HepG2 (cell line): ENCODE data around the gene RBPMS2. TPM values are rescaled to one million over a fixed set of nuclear protein-coding genes. Genes with fewer than 3 reads are reported as not detected.

Experiments
- AKNA ChIP-seq: sonication (generic); formaldehyde crosslinking; IDR thresholded peaks from 2 replicates; pipeline ENCODE4 v1.4.0; 2020; ENCODE audit warnings: missing genetic modification reagents, borderline replicate concordance
- CHCHD3 ChIP-seq: sonication (generic); formaldehyde crosslinking; IDR thresholded peaks from 2 replicates; pipeline ENCODE4 v1.8.0; 2022; ENCODE audit warnings: mild to moderate bottlenecking, missing genetic modification reagents, moderate library complexity
- GZF1 ChIP-seq: sonication (generic); formaldehyde crosslinking; IDR thresholded peaks from 2 replicates; pipeline ENCODE4 v1.5.1; 2020; ENCODE audit warnings: mild to moderate bottlenecking, missing genetic modification reagents
- HNF1B ChIP-seq: sonication (generic); formaldehyde crosslinking; IDR thresholded peaks from 2 replicates; pipeline ENCODE4 v1.5.1; 2020; ENCODE audit warnings: mild to moderate bottlenecking, moderate library complexity, missing genetic modification reagents
- MAFF ChIP-seq: IDR thresholded peaks from 2 replicates; pipeline ENCODE4 v1.6.1; 2011; ENCODE audit warnings: low read depth, low read length, improper control_type of control experiment
- MED8 ChIP-seq: sonication (generic); formaldehyde crosslinking; IDR thresholded peaks from 2 replicates; pipeline ENCODE4 v1.8.1; 2023; ENCODE audit warnings: mild to moderate bottlenecking, missing genetic modification reagents; ENCODE audit not compliant: insufficient replicate concordance
- NFRKB ChIP-seq: fragments of 450-650 bp; IDR thresholded peaks from 2 replicates; pipeline ENCODE4 v1.6.1; 2017
- SOX13 ChIP-seq, 3 experiments: fragments of 450-650 bp in 1 of 3; sonication (generic) in 1 of 3; formaldehyde crosslinking in 1 of 3; IDR thresholded peaks in 2 of 3; conservative IDR thresholded peaks in 1 of 3; 2 replicates each; pipeline versions ENCODE4 v1.5.0 to v1.6.1; 2016 to 2020; ENCODE audit warnings: antibody characterized with exemption in 1 of 3, mild to moderate bottlenecking in 1 of 3, missing compliant biosample characterization in 1 of 3, missing genetic modification reagents in 1 of 3, moderate library complexity in 1 of 3
- SOX5 ChIP-seq: IDR thresholded peaks from 2 replicates; pipeline ENCODE4 v1.6.1; 2016; ENCODE audit warnings: borderline replicate concordance
- TIGD3 ChIP-seq: sonication (generic); formaldehyde crosslinking; IDR thresholded peaks from 2 replicates; pipeline ENCODE4 v1.5.1; 2020; ENCODE audit warnings: mild to moderate bottlenecking, missing genetic modification reagents, borderline replicate concordance
- XBP1 ChIP-seq: sonication (generic); formaldehyde crosslinking; IDR thresholded peaks from 2 replicates; pipeline ENCODE4 v1.5.0; 2020; ENCODE audit warnings: missing genetic modification reagents
- ZBTB43 ChIP-seq: sonication (generic); formaldehyde crosslinking; conservative IDR thresholded peaks from 2 replicates; pipeline ENCODE4 v1.4.0; 2020; ENCODE audit warnings: missing genetic modification reagents
- ZEB1 ChIP-seq: IDR thresholded peaks from 2 replicates; pipeline ENCODE4 v1.6.1; 2012; ENCODE audit warnings: mild to moderate bottlenecking, low read depth, inconsistent platforms; ENCODE audit not compliant: insufficient replicate concordance
- ZNF136 ChIP-seq: sonication (generic); formaldehyde crosslinking; IDR thresholded peaks from 2 replicates; pipeline ENCODE4 v1.8.1; 2022; ENCODE audit warnings: low read depth, mild to moderate bottlenecking, moderate library complexity, missing genetic modification reagents
- ZNF260 ChIP-seq: sonication (generic); formaldehyde crosslinking; IDR thresholded peaks from 2 replicates; pipeline ENCODE4 v1.4.0; 2020; ENCODE audit warnings: missing genetic modification reagents, low read depth, mild to moderate bottlenecking, borderline replicate concordance
- ZSCAN31 ChIP-seq: sonication (generic); formaldehyde crosslinking; IDR thresholded peaks from 2 replicates; pipeline ENCODE4 v1.5.0; 2020; ENCODE audit warnings: low read depth, mild to moderate bottlenecking, missing genetic modification reagents
- polyA plus RNA-seq, 8 experiments: library from polyadenylated mRNA; depleted of rRNA in 3 of 8; stranded (reverse) in 7 of 8; unstranded in 1 of 8; fragments of >200 nt; fragmentation: Illumina TruSeq in 4 of 8; extraction: Trizol in 4 of 8; gene quantifications; 2 replicates each; pipeline versions ENCODE4 v1.2.1 to v1.2.3, GENCODE V29; 2011 to 2016; ENCODE audit warnings: low read depth in 4 of 8, missing spikeins in 1 of 8, mixed read lengths in 1 of 8; ENCODE audit not compliant: insufficient read depth in 1 of 8
- total RNA-seq, 5 experiments: library from RNA; depleted of rRNA; stranded (reverse); fragments of >200 nt; fragmentation: Illumina TruSeq; extraction: Trizol; gene quantifications; 2 replicates each; pipeline ENCODE4 v1.2.3, GENCODE V29; 2016; ENCODE audit warnings: low read depth in 1 of 5

The RBPMS2 gene
- total and polyA plus RNA-seq, 2 of the 13 experiments (the other 11 are each of a cell fraction or from before 2014, with no cell fraction given): 0.08 TPM; not detected in 1

GRCh38 chr15:64732156-64732860, 43.1 kb downstream of the RBPMS2 start (continued):
- TF ChIP-seq HNF1B (CRISPR knock-in tag): no peak
- TF ChIP-seq MED8: no peak
- TF ChIP-seq MAFF: 0 out of 2 replicates have a peak, but pooled peaks have one; percentile 2
- TF ChIP-seq ZNF136 (CRISPR knock-in tag): no peak
- TF ChIP-seq ZBTB43 (CRISPR knock-in tag): no peak
- TF ChIP-seq ZSCAN31: no peak
- TF ChIP-seq SOX5 (CRISPR knock-in tag): peak; percentile 57; the same call in 1 of the 2 replicates
- TF ChIP-seq TIGD3 (CRISPR knock-in tag): no peak
- no peak for TF ChIP-seq CHCHD3 (CRISPR knock-in tag)
- TF ChIP-seq ZEB1: no peak
- no peak for TF ChIP-seq NFRKB
- TF ChIP-seq SOX13 (IDR thresholded peaks at IDR 0.05): no peak
- TF ChIP-seq SOX13 (CRISPR knock-in tag; conservative IDR thresholded peaks at IDR 0.05 in 1 of 2, IDR thresholded peaks at IDR 0.05 in 1 of 2): peak in 1 of 2 experiments; percentile 70; a peak in 2 of 4 replicates
- TF ChIP-seq GZF1: peak; percentile 45; the same call in 1 of the 2 replicates
- TF ChIP-seq ZNF260 (CRISPR knock-in tag): no peak
- TF ChIP-seq XBP1 (CRISPR knock-in tag): no peak
- TF ChIP-seq AKNA (CRISPR knock-in tag): no peak
